GM21737 (cell line): ENCODE results near the gene ITGAL.

Experiments used
- ATAC-seq: cut with Tn5 transposase; IDR thresholded peaks from one replicate; pipeline ENCODE4 v1.9.1; 2021; ENCODE audit warnings: mild to moderate bottlenecking, moderate library complexity; ENCODE audit not compliant: unreplicated experiment

The ITGAL gene

DNA sequence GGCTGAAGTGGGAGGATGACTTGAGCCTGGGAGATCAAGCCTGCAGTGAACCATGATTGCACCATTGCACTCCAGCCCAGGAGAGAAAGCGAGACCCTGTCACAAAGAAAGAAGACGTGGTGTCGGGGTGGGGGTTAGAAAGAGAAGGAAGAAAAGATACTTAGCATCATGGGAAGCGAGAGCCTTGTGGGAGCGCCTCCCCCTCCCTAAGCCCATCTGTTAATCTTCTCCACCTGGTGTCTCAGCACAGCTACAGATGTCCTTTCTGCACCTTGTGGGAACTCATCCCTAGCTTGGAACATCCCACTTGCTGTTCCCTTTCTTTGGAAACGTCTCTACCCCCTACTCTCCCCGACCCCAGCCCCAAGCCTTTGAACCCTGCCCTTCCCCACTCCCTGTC lies 93.0 kb downstream of the ITGAL start:
- ATAC-seq, result no peak

DNA sequence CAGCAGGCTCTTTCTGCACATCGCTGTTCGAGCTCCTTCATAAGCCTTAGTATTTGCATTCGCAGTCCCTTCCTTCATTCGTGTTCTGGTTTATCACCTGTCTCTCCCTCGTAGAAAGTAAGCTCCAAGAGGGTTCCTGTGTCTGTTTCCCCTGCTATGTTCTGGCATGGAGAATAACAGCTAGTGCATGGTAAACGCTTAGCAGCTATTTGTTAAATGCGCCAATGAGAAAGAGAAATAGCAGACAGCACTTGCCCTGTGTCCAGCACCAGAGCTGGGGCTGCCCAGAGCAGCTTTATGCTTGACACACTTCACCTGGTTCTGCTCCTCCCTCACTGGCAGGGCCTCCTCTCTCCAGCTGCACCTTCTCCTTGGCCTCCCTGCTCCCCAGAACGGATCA lies 93.4 kb downstream of the ITGAL start:
- no peak for ATAC-seq

DNA sequence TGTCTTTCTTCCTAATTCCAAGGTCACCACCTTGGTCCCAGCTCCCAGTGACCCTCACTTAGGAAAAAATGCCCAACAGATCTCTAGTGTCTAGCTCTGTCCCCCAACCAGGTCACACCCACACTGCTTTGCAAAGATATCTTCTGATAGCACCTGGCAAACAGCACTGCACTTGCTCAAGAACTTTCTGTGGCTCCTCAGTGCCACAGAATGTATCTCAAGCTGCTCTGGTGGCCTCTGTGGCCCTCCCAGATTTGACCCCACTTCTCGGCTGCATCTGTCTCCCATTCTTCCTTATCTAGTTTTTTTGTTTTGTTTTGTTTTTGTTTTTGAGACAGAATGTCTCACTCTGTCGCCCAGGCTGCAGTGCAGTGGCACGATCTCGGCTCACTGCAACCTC lies 94.0 kb downstream of the ITGAL start:
- no peak for ATAC-seq

DNA sequence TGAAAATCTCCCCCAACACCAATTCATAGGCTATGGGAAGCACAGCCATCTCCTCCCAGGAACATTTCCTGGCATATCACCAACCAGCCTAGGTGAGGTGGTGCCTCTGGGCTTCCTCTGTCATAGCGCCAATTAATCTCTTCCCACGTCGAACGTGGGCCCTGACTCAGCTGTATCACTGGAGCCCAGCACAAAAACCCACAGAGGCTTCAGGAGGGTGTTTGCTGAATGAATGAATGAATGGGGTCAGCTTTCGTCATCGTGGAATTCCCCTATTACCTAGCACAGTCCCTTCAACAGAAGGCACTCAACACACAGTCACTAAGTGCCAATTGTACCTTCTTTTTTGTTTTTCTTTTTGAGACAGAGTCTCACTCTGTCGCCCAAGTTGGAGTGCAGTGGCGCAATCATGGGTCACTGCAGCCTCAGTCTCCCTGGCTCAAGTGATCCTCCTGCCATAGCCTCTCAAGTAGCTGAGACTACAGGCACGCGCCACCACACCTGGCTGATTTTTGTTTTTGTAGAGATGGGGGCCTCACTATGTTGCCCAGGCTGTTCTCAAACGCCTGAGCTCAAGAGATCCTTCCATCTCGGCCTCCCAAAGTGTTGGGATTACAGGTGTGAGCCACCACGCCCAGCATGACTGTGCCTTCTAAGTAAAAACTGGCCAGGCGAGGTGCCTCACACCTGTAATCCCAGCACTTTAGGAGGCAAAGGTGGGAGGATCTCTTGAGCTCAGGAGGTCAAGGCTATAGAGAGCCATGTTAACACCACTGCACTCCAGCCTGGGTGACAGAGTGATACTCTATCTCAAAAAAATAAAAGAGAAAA lies 94.8 kb downstream of the ITGAL start:
- no peak for ATAC-seq

DNA sequence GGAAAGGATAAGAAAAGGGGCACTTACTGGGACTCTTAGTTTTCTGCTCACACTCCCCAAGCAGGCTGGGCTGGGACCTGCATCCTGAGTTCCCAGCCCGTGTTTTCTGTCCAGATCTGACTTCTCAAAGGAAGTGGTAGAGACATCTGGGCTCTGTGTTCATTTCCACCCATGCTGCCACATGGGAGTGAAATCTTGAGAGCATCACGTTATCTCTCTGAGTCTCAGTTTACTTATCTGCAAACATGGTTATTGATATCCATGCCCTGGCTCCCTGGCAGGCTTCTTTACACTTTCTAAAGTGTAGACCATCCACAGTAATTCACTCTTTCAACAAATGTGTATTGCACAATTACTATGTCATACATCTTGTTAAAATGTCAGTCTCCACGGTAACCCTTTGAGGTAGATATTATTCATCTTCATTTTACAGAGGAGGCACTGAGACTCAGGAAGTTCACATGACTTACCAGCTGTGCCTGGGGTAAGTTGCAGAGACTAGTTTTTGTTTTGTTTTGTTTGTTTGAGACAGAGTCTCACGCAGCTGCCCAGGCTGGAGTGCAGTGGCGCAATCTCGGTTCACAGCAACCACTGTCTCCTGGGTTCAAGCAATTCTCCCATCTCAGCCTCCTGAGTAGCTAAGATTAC lies 95.6 kb downstream of the ITGAL start:
- ATAC-seq, result no peak

DNA sequence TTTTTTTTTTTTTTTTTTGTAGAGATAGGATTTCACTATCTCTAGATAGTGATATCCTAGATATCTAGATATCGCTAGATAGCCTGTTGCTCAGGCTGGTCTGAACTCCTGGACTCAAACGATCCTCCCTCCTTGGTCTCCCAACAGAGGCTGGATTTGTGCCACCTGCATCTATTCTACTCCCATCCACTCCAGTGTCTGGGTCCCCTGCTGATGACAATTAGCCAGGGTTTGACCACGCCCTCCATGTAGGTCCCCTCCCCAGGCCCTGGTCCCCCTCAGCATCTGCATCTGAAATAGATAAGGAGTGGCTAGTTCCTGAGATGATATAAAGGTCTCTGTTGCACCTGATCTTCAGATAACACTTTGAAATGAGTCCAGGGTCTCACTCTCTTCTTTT lies 96.7 kb downstream of the ITGAL start:
- ATAC-seq, result no peak

DNA sequence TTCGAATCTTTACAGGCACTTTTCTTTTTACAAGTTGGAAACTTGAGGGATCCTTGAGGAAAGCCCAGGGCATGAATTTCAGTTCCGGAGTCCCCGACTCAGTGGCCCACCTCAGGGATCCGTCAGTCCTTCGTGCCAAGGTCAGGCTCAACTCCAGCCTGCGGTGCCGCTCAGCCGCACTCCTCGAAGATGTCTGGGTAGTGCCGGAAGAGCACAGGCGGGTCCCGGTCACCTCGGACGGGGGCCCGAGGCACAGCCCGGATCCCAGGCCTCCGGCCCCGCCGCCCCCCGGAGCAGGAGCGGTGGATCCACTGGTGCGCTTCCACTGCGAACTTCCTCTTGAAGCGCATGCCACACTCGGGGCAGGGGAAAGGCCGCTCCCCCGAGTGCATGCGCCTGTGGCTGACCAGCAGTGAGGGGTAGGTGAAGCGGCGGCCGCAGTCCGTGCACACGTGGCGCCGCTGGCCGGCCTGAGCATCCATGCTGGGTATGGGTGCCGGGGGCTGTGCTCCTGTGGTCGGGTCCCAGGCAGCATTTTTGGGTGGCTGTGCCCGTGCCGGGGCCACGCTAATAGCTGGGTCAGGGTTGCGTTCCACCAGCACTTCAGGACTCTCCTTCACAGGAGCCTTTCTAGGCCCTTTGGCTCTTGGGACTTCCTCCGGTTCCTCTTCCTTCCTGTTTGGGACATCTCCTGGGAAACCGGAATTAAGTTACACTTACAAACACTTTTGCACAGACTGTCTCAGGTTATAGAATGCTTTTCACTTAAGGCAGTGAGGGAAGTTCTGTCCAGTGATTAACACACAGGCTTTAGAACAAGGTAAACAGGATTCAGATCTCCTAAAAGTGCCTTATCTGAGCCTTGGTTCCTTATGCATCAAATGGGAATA lies 97.4 kb downstream of the ITGAL start:
- no peak for ATAC-seq

DNA sequence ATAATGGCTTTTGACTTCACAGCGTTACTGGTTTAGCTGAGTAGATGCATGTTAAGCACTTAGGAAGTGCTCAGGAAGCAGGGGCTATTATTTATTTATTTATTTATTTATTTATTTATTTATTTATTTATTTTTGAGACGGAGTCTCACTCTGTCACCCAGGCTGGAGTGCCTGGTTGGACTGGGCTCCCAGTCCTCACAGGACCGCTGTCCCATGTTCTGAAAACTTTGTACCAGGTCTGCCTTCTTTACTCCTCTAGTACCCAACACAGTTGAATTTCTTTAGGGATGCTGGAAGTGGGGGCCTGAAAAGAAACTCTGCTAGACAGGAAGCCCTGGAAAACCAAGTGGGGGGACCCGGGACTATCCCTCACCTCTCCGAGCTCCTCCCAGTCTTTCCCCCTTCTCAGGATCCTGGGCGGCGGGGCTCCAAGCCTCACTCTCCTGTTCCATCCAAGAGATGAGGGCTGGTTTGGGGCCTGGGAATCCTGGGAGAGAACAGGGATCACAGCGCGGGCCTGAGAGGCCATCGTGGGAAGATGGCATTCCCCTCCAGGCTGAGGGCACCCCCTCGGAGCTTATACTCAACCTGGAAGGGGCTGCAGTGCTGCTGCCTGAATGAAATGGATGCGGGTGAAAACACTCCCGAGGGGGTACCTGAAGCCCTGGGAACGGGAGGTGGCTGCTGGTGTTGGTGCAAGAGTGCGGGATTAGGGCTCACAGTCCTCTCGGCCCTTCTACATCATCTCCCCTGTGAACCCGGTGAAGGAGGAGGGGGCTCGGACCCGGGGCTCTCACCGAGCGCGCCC lies 98.3 kb downstream of the ITGAL start:
- ATAC-seq, result no peak

DNA sequence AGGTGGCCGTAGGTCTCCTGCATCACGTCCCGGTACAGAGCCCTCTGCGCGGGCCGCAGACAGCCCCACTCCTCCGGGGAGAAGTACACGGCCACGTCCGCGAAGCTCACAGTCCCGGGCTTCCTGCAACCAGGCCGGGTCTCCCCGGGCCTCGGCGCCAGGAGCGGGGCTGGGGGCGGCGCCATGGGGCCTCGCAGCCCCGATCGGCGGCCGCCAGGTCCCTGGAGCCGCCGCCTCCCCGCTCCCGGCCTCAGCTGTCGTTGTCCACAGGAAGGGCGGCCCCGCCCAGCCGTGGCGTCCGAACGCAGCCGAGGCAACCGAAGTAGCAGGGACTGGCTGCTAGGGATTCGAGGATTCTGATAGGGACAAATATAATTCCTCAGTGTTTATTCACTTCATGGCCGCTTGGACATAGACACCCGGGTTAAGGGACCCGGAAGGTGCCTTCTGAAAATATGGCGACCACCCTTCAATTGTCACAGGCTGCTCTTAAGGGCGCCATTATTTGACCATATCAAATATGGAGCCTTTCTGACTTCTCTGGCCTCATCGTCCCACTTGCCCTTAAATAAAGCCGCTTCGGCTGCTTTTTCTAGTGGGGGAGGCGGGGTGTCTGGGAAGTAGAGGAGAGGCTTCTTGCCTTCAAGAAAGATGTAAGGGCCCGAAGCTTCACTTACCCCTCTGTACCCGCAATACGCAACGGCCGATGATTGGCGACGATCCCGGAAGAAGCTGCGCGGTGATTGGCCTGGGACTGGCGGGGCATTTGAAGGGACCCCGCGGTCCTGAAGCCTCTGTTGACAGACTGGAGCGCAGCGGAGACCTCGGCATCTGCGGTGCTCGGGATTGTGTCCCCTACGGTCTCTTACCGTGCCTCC lies 99.1 kb downstream of the ITGAL start, which contains the start of gene ZNF688:
TSS of gene ZNF688 (minus strand) at position 270 of the 878 bp plus-strand sequence. CDS start at position 185, 85 bp downstream.
- ATAC-seq, result peak; percentile 68
